ENCODE measurements around the gene CAP2. TPM values are rescaled to one million over a fixed set of nuclear protein-coding genes. Genes with fewer than 3 reads are reported as not detected.
"Not testable (repeated sequence)": the region's sequence is repeated elsewhere in the genome, so short reads cannot be mapped to it uniquely, and the experiment has no call there.

The CAP2 gene
- total and polyA plus RNA-seq, 2 donors (not counting 1 experiment from before 2014, with no cell fraction given): 8.6 to 38.1 TPM

GRCh38 chr6:17413313-17413750 lies 19.9 kb downstream of the CAP2 start:
- TF ChIP-seq CTCF (conservative IDR thresholded peaks at IDR 0.05 in 1 of 2, IDR thresholded peaks at IDR 0.05 in 1 of 2; ENCODE audit: low read depth in 1 of 2, low read length in 2 of 2) (no peak), EZH2 (IDR thresholded peaks at IDR 0.05; ENCODE audit: low read length, missing control alignments) (no peak)
- Histone ChIP-seq H3K79me2 (ENCODE audit: control insufficient read depth, insufficient read depth, low read length) (peaks cover 2% of the 10 kb centered on the region), H3K27ac (ENCODE audit: insufficient read depth, low read length) (no peak overlapping the region)

GRCh38 chr6:17414395-17414794 lies 21.0 kb downstream of the CAP2 start:
- H3K4me1 ChIP-seq (ENCODE audit: control insufficient read depth, extremely low read depth, insufficient read depth, low read length); H3K79me2 ChIP-seq (ENCODE audit: control insufficient read depth, insufficient read depth, low read length); H3K9ac ChIP-seq (ENCODE audit: insufficient read depth, low read length); DNase-seq (ENCODE audit: low read depth in 2 of 2); H3K36me3 ChIP-seq (ENCODE audit: control insufficient read depth, insufficient read depth, low read length); H2AFZ ChIP-seq (ENCODE audit: low read length); H3K9me3 ChIP-seq (ENCODE audit: control insufficient read depth, insufficient read depth, low read depth, low read length); H4K20me1 ChIP-seq (ENCODE audit: control insufficient read depth, extremely low read depth, insufficient read depth, low read length); H3K4me2 ChIP-seq (ENCODE audit: extremely low read depth, insufficient read depth, low read length); H3K27ac ChIP-seq (ENCODE audit: insufficient read depth, low read length); H3K27me3 ChIP-seq (ENCODE audit: control insufficient read depth, insufficient read depth, low read length); H3K4me3 ChIP-seq (replicated peaks in 1 of 4; ENCODE audit: control extremely low read depth in 1 of 4, insufficient read depth in 1 of 4, low read depth in 3 of 4, low read length in 4 of 4): not testable (repeated sequence)

More at GRCh38 chr6:17413313-17413750, 19.9 kb downstream of the CAP2 start:
- no peak overlapping the region for H2AFZ ChIP-seq (ENCODE audit: low read length)
- peaks cover 2% of the 10 kb centered on the region for H3K4me1 ChIP-seq (ENCODE audit: control insufficient read depth, extremely low read depth, insufficient read depth, low read length)
- no peak overlapping the region for H3K4me2 ChIP-seq (ENCODE audit: extremely low read depth, insufficient read depth, low read length)
- no peaks in the 10 kb centered on the region for H3K9me3 ChIP-seq (ENCODE audit: control insufficient read depth, insufficient read depth, low read depth, low read length)
- no peak overlapping the region for H3K9ac ChIP-seq (ENCODE audit: insufficient read depth, low read length)
- no peak overlapping the region for H3K4me3 ChIP-seq (replicated peaks in 1 of 4; ENCODE audit: control extremely low read depth in 1 of 4, insufficient read depth in 1 of 4, low read depth in 3 of 4, low read length in 4 of 4)
- H4K20me1 ChIP-seq (ENCODE audit: control insufficient read depth, extremely low read depth, insufficient read depth, low read length): no peaks in the 10 kb centered on the region
- H3K27me3 ChIP-seq (ENCODE audit: control insufficient read depth, insufficient read depth, low read length): no peaks in the 10 kb centered on the region
- no peaks in the 10 kb centered on the region for H3K36me3 ChIP-seq (ENCODE audit: control insufficient read depth, insufficient read depth, low read length)
- peak; percentile 58 to 86 for DNase-seq (ENCODE audit: low read depth in 2 of 2)

- no peak for TF ChIP-seq EZH2 (IDR thresholded peaks at IDR 0.05; ENCODE audit: low read length, missing control alignments)
- no peak for TF ChIP-seq CTCF (conservative IDR thresholded peaks at IDR 0.05 in 1 of 2, IDR thresholded peaks at IDR 0.05 in 1 of 2; ENCODE audit: low read depth in 1 of 2, low read length in 2 of 2)
- no peak overlapping the region for H3K4me3 ChIP-seq (replicated peaks in 1 of 4; ENCODE audit: control extremely low read depth in 1 of 4, insufficient read depth in 1 of 4, low read depth in 3 of 4, low read length in 4 of 4)
- no peak overlapping the region for H3K9ac ChIP-seq (ENCODE audit: insufficient read depth, low read length)
- H3K4me2 ChIP-seq (ENCODE audit: extremely low read depth, insufficient read depth, low read length): no peak overlapping the region
- no peaks in the 10 kb centered on the region for H3K27me3 ChIP-seq (ENCODE audit: control insufficient read depth, insufficient read depth, low read length)
- no peaks in the 10 kb centered on the region for H4K20me1 ChIP-seq (ENCODE audit: control insufficient read depth, extremely low read depth, insufficient read depth, low read length)
- H3K4me1 ChIP-seq (ENCODE audit: control insufficient read depth, extremely low read depth, insufficient read depth, low read length): peaks cover 8% of the 10 kb centered on the region
- peak in 1 of 2 donors; percentile 20 for DNase-seq (ENCODE audit: low read depth in 2 of 2)
- H3K36me3 ChIP-seq (ENCODE audit: control insufficient read depth, insufficient read depth, low read length): no peaks in the 10 kb centered on the region
- no peak overlapping the region for H3K27ac ChIP-seq (ENCODE audit: insufficient read depth, low read length)
- H3K9me3 ChIP-seq (ENCODE audit: control insufficient read depth, insufficient read depth, low read depth, low read length): no peaks in the 10 kb centered on the region
- H2AFZ ChIP-seq (ENCODE audit: low read length): no peak overlapping the region
- peaks cover 2% of the 10 kb centered on the region for H3K79me2 ChIP-seq (ENCODE audit: control insufficient read depth, insufficient read depth, low read length)
Observed at GRCh38 chr6:17415321-17415720, 21.9 kb downstream of the CAP2 start.
